DMS53 (cell line): Measurements from ENCODE around the gene CEACAM18.
A peak's percentile ranks its signal among the peaks of the same experiment; 100 is the strongest.
"Not testable (repeated sequence)": the region's sequence is repeated elsewhere in the genome, so short reads cannot be mapped to it uniquely, and the experiment has no call there.

ENCODE experiments used
- DNase-seq: peaks from one replicate; lab custom pipeline; 2025; lab: John Stamatoyannopoulos, UW

The CEACAM18 gene

GRCh38 chr19:51493776-51494175, 15.4 kb downstream of the CEACAM18 start:
- no peak for DNase-seq

DNA sequence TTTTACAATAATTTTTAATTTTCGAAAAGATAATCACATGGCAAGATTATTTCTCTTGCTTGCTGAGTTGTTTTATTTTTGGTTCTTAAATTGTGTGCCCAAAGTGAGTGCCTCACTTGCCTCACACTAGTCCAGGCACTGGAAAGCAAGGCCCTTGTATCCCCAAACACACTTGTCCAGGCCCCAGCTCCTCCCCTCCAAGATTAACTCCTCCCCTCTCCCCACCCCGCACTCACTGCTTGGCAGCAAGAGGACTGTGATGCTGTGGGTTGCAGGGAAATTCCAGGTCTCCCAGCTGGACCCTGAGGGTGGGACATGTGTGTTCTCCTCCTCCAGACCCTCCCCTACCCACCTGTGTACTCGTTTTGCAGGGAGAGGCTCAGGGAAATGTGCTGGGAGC, 19.3 kb downstream of the CEACAM18 start:
- no peak for DNase-seq

- DNase-seq = not testable (repeated sequence)
These were observed 22.6 kb downstream of the CEACAM18 start for GRCh38 chr19:51500931-51501330.

DNA sequence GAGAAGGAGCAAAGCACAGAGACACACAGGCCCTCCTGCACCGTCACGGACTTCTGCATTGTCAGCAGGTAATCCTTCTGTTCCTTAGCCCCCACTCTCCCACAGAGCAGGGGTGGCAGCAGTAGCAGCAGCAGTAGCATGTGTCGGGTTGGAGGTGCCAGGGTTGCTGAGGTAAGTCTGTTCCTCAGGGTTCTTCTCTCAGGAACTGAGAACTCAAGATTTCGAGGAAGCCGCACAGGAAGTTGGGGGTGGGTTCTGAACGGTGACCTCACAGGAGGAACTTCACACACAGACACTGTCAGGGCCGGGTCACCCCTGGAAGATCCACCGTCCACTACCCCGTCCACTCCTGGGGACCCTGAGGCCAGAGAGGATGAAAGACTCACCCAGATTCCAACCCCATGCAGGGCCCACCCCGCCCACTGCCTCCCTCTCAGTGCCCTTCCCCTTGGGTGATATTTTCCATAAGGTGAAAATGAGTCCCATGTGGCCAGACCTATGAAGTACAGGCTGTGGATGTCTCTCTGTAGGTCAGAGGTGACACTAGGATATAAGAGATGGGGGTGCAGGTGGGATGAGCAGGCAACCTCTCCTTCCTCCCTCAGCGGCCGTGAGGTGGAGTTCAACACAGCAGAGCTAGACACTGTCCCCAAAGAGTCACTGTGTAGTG, 23.4 kb downstream of the CEACAM18 start, which contains the start of gene SIGLEC12:
SIGLEC12 (minus strand) TSS at position 207 of the 670 bp plus-strand sequence; CDS start at position 140, 67 bp downstream.
- DNase-seq = no peak

GRCh38 chr19:51503286-51503817, 25.0 kb downstream of the CEACAM18 start:
- DNase-seq = no peak

DNA sequence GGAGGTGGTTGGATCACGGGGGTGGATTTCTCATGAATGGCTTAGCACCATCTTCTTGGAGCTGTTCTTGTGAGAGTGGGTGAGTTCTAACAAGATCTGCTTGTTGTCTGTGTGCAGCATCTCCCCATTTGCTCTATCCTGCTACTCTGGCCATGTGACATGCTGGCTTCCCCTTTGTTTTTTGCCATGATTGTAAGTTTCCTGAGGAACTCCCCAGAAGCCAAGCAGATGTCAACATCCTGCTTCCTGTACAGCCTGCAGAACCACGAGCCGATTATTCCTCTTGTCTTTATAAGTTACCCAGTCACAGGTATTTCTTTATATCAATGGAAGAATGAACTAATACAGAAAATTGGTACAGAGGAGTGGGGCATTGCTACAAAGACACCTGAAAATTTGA, 25.6 kb downstream of the CEACAM18 start:
- DNase-seq = no peak

DNA sequence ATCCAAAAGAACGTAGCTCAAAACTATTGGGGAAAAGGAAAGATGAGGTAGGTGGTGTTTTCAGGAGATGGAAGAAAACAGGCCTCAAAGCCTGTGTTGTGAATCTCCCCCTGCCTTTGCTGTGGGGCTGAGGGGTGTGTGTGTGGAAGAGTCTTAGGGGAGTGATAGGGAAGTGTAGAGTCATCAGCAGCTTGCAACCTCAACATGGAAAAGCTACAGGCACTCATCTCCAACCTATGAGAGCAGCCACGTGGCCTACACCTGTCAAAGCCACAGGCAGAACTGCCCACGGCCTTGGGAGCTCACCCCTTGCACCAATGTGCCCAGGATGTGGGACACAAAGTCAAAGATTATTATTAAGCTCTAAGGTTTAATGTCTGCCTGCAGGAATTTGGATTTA, 27.6 kb downstream of the CEACAM18 start:
- no peak for DNase-seq

DNA sequence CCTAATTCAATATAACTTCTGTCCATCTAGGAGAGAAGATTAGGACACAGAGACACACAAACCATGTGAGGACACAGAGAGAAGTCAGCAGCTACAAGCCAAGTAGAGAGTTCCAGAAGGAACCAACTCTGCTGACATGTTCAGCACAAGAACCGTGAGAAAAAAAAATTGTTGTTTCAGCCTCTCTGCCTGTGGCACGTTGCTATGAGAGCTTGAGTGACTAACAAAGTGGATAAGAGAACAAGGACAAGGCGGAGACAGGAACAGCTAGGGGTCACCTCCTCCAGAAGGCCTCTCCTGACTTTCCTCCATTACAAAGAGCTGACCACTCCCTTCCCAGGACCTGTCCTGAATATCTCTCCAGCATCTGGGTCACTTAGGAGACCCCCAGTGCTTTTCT, 28.9 kb downstream of the CEACAM18 start:
- DNase-seq = no peak

DNA sequence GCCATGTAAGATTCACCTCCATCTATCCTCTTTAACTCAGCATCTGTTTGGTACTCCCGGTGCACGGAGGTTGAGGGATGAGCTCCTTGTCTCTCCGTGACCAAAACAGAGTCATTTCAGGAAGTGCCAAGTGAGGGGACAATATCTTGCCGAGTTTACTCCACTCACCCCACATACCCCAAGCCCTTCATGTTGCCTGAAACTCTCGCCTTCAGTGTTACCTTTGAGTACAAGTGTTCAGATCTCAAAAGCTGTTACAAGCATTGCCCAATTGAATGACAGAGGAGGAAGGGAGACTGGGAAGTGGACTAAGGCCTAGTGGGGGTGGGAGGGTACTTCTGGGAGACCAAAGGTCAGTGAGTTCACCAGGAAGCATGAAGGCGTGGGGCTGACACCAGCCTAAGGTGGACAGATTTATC, 29.3 kb downstream of the CEACAM18 start:
- no peak for DNase-seq

DNA sequence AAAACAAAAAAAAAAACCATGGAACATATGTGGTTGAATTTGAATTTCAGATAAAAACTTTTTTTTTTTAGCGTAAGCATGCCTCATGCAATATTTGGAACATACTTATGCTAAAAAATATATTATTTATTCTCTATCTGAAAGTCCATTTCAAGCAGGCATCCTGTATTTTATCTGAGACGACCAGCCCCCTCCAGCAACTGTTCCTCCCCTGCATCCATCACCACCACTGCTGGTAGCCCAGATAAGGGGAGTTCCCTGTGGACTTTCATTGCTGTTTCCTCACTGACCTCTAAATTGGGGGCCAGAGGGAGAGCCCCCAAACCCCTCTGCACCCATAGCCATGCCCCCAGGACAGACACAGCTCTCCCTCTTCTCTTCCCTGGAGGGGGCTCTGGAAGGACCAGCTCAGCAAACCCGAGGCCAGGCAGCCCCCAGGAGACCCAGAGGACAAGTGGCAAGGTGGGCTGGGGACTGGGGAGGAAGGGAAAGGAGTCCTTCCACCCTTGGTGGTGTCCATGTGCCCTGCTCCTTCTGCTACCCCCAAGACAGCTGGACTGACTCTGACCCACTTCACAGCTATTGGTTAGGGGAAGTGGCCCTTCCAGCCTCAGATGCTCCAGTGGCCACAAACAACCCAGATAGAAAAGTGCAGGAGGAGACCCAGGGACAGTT, 29.9 kb downstream of the CEACAM18 start:
- no peak for DNase-seq

DNA sequence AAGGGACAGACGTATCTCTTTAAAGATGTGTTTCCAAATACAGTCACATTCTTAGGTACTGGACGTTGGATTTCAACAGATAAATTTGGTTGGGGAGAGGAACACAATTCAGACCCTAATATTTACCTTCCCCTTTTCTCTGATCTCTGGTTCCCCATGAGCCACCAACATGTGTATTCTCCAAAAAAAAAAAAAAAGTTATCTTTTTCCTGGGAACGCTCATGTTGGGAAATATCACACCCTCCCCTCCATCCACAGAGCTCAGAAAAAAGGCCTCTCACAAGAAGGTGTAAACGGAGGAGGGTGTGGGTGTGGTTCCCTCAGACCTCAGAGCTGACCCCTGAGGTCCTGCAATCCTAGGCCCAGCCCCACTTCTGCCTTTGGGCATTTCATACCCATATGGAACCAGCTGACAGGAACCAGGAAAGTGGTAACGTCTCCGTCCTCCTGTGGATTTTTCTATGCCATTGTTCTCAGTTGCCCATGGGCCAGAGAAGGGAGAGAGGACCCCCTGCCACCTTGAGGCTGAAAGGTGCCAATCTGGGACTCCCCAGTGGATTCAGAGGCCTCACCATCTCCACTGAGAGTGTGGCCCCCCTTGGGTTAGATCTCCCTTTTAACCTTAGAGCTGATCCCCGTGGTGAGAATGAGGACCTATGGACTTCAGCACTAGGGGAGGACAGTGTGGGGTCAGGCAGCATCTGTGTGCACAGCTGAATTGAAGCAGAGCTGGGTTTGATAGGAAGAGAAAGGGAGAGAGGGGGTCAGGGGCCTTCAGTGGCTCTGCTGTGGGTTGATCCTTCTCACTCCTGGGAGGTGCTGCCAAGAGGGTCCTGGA, 31.7 kb downstream of the CEACAM18 start:
- DNase-seq = no peak

DNA sequence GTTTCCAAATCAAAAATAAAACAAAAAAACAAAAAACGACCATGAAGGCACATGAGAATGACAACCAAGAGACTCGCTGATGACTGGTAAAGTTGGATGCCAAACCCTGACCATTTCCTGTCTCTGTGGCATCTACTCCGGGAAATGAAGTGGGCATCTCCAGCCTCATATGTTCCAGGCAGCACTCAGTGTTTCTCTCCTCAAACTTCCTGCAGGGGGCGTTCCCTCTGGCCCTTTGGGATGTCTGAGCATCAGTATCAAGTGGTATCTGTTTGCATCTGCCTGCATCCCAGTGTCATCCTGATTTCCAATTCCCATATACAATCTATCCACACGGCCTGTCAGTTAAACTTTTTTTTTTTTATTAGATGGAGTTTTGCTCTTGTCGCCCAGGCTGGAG, 33.0 kb downstream of the CEACAM18 start:
- DNase-seq = peak; percentile 8

GRCh38 chr19:51513968-51514367, 35.6 kb downstream of the CEACAM18 start:
- DNase-seq = no peak

DNA sequence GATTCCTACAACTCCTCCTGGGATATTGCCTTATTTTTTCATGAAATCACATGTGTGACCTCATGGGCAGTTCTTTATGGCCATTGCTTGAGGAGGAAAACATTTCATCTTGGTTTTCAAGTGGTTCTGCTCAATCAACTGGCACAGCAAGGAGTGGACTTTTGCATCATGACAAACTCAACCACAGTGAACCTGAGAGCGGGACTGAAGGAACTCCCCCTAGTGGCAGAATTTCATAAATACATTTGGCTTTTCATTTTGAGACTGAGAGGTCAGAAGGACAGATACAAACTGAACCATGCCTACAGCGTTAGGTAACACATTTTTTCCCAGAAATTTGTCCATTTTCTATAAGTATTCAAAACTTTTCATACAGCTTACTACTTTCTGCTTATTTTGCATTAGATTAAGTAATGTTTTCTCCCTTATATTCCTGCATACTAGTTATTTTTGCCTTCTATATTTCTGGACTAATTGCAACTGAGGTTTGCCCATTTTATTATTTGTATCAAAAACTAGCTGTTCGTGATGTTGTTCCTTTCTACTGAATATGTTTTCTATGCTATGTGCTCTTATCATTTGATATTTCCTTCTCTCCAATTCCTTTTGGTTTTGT, 36.6 kb downstream of the CEACAM18 start:
- DNase-seq = peak; percentile 58

GRCh38 chr19:51520728-51521127, 42.4 kb downstream of the CEACAM18 start:
- DNase-seq = no peak

DNA sequence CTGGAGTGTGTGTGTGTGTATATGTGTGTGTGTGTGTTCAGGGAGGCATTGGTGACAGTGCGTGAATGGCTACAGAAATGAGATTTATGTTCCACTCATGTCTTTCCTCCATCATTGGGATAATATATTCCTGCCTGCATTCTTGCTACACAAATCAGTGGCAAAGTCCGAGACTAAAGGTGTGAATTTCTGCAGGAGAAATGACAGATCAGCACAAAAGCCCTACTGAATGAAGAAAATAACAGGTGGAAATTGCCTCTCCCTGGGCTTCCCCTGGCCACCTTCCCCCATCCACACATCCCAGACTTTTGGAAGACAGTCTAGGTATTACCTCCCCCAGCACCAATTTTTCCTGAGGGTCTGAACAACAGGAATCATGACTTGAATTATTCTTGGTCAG, 43.0 kb downstream of the CEACAM18 start:
- no peak for DNase-seq

GRCh38 chr19:51521781-51522180, 43.4 kb downstream of the CEACAM18 start:
- DNase-seq = no peak

GRCh38 chr19:51524666-51525264, 46.4 kb downstream of the CEACAM18 start:
- DNase-seq = no peak

- DNase-seq = no peak
These were observed 47.3 kb downstream of the CEACAM18 start for GRCh38 chr19:51525651-51526050.

DNA sequence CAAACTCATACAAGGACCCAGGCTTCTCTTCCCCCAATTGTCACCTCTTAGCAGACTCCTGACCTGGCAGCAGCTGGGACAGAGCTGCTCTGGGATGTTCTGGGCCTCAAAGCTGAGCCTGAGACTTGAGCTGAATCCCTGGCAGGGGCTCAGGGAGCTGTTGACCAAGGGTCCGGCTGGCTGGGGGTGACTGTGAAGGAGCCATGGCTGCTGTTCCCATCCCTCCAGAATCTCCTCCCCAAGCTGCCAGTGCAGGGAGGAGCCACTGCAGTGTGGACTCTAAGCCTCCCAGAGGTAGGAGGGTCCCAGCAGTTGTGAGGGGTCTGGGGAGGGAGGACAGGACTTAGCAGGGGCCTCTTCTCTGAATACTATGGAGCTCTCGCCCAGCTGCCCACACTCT, 51.0 kb downstream of the CEACAM18 start:
- no peak for DNase-seq

DNA sequence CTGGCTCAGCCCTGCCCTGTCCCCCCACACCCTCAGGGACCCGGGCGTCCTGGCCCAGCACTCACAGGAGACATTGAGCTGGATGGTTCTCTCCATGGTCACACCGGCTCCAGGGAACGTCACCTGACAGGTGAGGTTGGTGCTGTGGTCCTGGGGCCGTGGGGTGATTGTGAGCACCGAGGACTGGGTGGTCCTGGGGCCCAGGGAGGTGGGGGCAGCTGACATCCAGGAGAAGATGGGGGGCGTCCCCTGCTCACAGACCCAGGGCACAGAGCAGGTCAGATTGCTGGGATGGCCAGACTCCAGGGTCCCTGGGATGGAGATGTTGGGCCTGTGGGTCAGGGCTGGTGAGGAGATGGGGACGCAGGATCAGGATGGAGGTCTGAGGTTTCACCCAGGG, 52.3 kb downstream of the CEACAM18 start:
- DNase-seq = no peak
